GM18517 (cell line): ENCODE measurements around the gene SLCO4A1.

Source experiments
- ATAC-seq: cut with Tn5 transposase; IDR thresholded peaks from one replicate; pipeline ENCODE4 v1.9.1; 2021; ENCODE audit warnings: mild to moderate bottlenecking, moderate library complexity; ENCODE audit not compliant: unreplicated experiment

The SLCO4A1 gene

DNA sequence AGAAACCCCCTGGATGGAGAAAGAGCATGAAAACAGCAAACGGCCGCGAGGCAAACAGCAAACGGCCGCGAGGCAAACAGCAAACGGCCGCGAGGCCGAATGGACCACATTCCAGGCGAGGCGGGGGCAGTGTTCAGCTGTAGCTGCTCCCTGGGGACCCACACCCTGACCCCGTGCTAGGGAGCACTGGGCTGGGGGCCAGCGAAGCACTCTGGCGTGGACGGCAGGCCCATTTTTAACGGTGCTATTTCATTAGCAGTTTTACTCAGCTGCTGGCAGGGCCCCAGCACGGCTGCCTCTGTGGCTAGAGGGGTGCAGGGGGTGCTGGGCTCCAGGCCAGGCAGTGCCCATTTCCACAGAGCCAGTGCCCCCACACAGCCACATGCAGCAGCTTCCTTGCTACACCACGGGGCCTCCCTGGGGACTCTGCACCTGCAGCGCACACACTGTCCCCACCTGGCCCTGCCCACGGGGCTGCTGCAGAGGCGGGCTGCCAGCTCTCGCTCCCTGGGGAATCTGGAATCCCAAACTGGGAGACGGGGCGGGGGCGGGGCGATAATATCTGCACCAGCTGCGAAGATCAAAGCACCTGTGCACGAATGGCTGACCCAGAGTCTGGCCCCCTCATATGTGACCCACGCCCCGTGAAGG lies 35.6 kb upstream of the SLCO4A1 start:
- no peak for ATAC-seq

- no peak for ATAC-seq
Observed at GRCh38 chr20:62607366-62608217, 34.7 kb upstream of the SLCO4A1 start.

- no peak for ATAC-seq
Observed at GRCh38 chr20:62608218-62608565, 34.1 kb upstream of the SLCO4A1 start.

GRCh38 chr20:62609279-62609720 lies 33.0 kb upstream of the SLCO4A1 start:
- ATAC-seq = no peak

DNA sequence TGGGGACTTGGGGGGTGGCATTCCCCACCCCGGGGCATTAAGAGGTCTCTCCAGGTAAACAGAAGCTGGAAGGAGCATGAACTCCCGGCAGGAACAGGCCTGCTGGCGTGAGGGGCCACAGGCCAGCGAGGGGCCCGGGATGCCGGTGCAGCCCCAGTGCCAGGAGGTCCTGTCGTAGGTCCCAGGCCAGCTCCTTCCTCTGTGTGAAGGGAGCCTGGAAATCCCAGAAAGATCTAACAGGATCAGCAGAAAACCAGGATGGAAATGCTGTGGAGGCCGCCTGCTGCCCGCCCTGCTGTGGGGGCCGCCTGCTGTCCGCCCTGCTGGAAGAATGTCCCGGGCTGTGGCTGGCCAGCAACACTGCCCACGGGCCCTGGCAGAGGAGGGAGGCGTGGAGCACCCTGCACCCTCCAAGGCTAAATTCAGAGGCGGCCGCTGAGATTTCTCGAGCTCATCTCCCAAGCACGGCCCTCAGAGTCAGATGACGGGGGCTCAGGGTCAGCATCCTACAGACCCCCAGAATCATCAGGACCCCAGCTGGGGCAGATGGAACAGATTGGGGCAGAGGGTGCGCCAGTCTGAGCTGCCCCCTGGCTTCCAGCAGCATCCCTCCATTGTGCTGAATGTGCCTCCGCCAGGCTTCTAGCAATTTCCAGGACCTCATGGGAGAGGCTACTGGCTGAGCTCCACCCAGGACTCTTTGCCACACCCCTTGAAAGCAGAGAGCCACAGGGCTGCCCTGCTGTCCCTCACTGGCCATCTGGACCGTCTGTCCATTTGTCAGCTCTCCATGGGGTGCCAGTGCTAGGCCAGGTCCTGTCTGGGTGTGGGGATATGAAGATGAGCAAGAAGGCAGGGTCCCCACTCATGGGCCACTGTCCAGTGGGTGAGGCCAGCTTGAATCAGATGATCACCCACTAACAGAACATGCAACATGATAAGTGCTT lies 32.2 kb upstream of the SLCO4A1 start:
- ATAC-seq = no peak

DNA sequence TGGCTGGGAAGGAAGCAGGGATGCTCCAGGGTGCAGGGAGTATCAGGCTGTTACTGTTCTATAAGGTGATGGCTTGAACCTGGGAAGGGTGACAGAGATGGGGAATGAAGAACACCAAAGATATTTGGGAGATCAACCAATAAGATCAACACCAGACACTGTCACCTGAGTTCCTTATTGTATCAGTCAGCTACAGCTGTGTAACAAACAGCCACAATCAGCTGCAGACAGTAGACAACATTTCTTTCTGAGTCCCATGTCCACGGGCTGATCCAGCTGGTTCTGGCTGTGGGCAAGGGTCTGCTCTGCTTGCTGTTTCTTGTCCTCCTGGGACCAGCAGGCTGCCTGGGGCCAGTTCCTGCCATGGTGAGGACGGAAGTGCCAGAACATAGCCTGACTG lies 31.3 kb upstream of the SLCO4A1 start:
- no peak for ATAC-seq

- no peak for ATAC-seq
Observed at GRCh38 chr20:62611819-62612218, 30.5 kb upstream of the SLCO4A1 start.

- no peak for ATAC-seq
Observed at GRCh38 chr20:62614085-62614960, 28.0 kb upstream of the SLCO4A1 start.

GRCh38 chr20:62614961-62615680 lies 27.2 kb upstream of the SLCO4A1 start:
- ATAC-seq = no peak

DNA sequence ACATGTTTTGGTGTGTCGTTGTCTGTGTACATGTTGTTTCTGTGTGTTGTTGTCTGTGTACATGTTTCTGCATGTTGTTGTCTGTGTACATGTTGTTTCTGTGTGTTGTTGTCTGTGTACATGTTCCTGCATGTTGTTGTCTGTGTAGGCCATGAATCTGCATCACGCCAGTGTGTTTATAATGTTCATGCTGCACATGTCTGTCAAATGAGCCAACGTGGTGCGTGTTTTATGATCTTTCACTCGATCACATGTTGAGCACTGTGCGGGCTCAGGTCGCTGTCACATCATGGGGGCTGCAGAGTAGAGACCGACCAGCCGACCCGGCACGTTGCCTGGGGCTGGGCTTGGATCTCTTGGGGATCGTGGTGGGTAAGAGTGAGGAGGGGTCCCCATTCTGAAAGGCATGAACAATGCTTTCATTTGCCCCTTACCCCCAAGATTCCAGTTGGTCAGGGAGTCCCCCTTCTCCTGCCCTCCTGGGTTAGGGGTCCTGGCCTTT lies 26.5 kb upstream of the SLCO4A1 start:
- no peak for ATAC-seq

- ATAC-seq = peak; percentile 52
Observed at GRCh38 chr20:62616728-62617621, 25.3 kb upstream of the SLCO4A1 start.

- no peak for ATAC-seq
Observed at GRCh38 chr20:62617711-62618483, 24.4 kb upstream of the SLCO4A1 start.

DNA sequence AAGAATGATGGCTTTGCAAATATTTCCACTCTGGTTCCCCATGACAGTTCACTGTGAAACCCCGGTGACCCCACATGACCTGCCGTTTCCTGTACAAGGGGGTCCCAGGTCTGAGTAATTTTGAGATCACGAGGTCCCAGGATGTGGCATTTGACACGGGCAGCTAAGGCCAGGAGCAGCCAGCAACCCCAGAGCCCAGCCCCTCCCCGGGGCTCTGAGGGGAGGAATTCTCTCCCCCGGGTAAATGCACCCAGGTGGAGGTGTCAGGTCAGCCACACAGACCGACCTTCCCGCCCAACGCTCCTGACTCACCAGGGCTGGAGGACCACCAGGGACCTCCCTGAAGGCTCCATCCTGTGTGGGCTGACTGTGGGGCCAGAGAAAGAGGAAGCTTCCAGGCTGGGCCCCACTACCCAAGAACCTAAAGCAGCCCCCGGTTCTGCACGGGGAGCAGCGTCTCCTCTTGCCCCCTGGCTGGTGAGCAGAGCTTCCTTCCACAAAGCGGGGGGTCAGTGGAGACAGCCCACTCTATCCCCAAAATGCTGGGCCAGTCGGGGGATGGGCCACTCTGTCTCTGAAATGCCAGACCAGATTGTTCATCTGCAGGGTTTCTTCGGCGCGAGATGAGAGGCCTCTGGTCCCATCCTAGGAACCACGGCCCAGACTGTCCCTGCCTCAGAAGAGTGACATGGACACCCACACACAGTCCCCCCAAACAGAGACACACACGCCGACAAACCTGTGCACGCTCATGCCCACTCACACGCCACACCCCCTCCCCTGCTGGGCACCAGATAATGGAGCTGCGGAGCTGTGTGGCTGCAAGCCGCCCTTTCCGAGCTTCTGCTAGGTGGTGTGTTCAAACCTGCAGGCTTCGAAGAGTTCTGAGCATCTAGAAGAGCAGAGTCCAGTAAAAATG lies 23.4 kb upstream of the SLCO4A1 start:
- ATAC-seq = no peak

GRCh38 chr20:62620625-62621024 lies 21.7 kb upstream of the SLCO4A1 start:
- ATAC-seq = no peak

- ATAC-seq = no peak
Observed at GRCh38 chr20:62621251-62622110, 20.8 kb upstream of the SLCO4A1 start.
